Measurements from ENCODE around the gene LHX4.

Gene LHX4

DNA sequence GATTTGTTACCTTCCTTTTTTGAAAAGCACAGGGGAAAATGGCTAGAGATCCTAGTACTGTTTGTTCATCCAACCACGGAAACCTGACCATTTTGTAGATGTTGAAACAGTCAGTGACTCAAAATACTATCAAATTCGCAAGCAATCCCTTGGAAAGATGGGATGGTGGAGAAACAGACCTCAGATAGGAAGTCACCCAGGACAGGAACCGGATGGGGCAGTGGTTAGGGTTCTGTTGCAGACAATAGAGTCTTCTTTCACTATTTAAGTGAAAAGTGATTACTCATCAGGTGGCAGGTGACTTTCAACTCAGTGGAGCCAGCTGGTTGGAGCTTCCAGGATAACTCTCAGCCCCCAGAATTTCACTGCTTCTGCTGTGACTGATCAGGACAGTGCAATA lies 17.0 kb downstream of the LHX4 start:
- TF ChIP-seq, protein P1, sequence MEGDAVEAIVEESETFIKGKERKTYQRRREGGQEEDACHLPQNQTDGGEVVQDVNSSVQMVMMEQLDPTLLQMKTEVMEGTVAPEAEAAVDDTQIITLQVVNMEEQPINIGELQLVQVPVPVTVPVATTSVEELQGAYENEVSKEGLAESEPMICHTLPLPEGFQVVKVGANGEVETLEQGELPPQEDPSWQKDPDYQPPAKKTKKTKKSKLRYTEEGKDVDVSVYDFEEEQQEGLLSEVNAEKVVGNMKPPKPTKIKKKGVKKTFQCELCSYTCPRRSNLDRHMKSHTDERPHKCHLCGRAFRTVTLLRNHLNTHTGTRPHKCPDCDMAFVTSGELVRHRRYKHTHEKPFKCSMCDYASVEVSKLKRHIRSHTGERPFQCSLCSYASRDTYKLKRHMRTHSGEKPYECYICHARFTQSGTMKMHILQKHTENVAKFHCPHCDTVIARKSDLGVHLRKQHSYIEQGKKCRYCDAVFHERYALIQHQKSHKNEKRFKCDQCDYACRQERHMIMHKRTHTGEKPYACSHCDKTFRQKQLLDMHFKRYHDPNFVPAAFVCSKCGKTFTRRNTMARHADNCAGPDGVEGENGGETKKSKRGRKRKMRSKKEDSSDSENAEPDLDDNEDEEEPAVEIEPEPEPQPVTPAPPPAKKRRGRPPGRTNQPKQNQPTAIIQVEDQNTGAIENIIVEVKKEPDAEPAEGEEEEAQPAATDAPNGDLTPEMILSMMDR (conservative IDR thresholded peaks at IDR 0.05) = no peak

DNA sequence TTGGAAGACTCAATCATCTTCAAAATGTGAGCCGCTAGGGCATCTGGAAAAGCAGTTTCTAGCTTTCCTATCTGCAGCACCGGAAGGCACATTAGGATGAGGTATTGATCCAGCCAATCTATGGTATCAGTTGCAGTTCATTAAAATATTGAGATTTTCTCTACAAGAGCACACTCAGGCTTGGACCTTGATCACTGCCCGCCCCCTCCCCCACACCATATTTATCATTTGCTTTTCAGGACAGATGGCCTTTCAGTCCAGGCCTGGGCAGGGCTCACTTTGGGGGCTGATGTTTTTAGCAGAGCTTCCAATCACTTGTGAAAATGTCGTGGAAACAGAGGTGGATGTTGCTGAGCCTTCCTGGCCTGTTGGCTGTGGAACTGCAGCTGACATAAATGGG lies 17.5 kb downstream of the LHX4 start:
- H3K27ac ChIP-seq = no peak overlapping the region
- TF ChIP-seq, protein P1 (conservative IDR thresholded peaks at IDR 0.05) = no peak

More for the DNA sequence above, 17.0 kb downstream of the LHX4 start:
- no peak overlapping the region for H3K27ac ChIP-seq

DNA sequence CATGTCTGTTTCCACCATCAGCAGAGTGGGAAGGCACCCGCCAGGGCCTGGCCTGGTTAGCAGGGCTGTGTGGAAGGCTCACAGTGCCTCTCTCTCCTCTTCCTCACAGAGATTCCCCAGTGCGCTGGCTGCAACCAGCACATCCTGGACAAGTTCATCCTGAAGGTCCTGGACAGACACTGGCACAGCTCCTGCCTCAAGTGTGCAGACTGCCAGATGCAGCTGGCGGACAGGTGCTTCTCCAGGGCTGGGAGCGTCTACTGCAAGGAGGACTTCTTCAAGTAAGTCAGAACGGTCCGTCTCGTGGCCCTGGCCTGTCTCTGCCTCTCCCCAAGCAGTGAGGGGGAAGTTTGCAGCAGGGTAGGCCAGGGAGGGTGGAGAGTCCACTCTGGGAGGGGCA lies 18.1 kb downstream of the LHX4 start:
- TF ChIP-seq, protein P1 (conservative IDR thresholded peaks at IDR 0.05) = no peak
- no peak overlapping the region for H3K27ac ChIP-seq

DNA sequence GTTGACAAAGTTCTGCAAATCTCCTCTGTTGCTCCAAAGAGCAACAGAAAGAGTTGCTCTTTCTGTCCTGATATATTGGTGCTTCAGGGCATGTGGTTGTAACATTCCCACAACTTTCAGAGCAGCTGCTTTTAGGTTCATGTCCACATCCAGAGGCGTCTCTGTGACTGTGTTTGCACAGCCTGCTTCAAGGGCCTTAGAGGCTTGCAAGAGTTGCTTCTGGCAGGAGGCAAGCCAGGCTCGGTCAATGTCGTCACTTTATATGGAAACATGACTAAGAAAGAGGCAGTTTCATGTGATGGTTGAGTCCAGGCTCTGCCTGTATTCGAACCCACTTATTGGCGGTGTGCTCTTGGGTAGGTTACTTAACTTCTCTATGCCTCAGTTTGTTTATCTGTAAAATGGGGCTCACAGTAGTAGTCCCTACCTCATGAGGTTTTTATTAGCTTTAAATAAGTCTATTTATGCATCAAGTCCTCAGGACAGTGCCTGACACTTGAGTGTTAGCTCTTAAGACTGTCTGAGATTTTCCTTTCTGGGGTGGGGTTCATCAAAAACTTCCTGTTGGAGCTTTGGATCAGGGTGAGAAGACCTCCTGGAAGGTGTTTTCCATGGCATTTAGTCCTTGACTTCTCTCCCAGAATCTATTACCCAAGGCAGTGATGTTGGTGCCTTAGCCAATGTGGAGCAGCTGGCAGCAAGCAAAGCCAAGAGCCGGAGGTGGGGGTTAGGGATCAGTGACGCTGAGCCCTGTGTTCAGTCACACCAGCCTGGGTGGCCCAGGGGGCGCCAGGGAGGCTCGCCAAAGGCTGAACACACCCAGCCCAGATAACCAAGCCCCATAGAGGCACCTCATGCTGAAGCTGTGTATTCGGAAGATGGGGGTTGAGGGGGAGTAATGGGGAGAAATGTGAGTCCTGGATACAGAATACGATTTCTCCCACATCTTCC lies 18.9 kb downstream of the LHX4 start:
- no peak overlapping the region for H3K27ac ChIP-seq
- TF ChIP-seq, protein P1 (conservative IDR thresholded peaks at IDR 0.05) = no peak

DNA sequence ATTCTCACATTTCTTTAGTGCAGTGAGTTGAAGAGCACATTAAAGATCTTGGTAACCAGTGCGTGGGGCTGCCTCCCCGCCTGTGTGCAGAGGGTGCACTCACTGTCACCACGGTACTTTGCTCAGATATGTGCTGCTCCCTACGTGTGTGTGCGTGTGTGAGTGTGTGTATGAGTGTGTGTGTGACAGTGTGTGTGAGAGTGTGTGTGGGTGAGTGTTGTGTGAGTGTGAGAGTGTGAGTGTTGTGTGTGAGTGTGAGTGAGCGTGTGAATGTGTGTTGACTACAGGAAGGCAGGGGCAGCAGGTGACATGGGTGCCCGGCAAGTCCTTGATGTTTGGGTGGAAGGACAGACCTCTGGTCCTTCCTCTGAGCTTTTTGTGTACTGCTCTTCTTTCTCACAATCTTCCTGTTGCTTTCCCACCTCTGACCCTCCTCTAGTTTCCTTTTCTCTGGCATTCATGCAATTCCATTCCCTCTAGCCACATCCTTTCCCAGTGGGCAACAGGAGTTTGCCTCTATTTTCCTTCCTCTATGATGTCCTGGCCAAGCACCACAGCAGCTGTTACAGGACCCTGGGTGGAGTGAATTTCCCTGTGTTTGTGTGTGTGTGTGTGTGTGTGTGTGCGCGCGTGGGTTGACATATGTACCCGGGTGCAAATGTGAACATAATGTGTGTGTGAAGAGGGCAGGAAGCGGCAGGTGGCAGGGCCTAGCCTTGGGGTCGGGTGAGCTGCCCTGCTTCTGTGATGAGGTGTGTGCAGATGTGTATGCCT lies 19.8 kb downstream of the LHX4 start:
- no peak overlapping the region for H3K27ac ChIP-seq
- TF ChIP-seq, protein P1 (conservative IDR thresholded peaks at IDR 0.05) = no peak

DNA sequence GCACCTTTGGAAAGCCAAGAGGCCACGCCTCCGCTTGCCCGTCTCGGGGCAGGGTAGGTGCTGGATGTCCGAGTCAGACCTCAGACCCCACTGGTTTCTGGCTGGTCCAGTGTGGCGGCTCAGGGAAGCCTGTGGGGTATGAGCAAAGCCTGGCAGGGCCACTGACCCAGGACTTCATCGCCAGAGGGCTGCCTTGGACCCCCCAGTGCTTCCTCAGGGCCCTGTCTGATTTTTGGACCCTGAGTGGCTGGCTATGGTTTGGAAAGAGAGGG lies 20.4 kb downstream of the LHX4 start:
- TF ChIP-seq, protein P1 (conservative IDR thresholded peaks at IDR 0.05) = no peak
- H3K27ac ChIP-seq = no peak overlapping the region

DNA sequence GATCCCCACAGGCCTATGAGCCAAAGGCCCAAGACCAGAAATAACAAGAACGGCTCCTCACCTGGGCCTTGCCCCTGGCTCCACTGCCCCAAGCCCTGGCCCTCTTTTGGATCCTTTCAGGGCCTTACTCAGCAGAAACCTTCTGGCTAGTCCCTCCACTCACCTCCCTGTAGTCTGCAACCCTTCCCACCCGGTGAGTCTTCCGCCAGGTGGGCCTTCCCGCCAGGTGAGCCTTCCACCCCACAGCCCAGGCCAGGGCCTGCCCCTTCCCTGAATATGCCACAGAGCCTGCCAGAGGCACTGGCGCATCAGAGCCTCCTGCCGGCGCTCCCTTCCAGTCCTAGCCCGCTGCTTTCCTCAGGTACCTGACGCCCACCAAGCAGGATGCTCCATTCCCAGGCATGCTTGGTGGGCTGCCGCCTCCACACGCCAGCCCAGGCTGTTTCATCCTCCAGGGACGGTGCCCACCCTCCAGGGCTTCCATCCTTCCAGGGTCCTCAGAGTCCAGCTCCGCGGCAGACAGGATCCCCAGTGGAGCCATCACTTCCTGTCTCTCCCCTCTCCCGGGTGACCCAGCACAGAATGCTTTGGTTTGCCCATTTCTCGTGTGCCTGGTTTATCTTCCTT lies 20.9 kb downstream of the LHX4 start:
- TF ChIP-seq, protein P1 (conservative IDR thresholded peaks at IDR 0.05) = no peak
- no peak overlapping the region for H3K27ac ChIP-seq
